ENCODE measurements around the gene CC2D1A. TPM values are rescaled to one million over a fixed set of nuclear protein-coding genes. Genes with fewer than 3 reads are reported as not detected.

CC2D1A gene
- total and polyA plus RNA-seq, 2 donors (not counting 1 experiment from before 2014, with no cell fraction given): 34.3 to 47.2 TPM

- no peak overlapping the region for H3K9ac ChIP-seq (ENCODE audit: low read length)
- H4K20me1 ChIP-seq (ENCODE audit: control insufficient read depth, insufficient read depth, low read length, poor library complexity, severe bottlenecking): no peaks in the 10 kb centered on the region
- intact Hi-C loops (cut with micrococcal nuclease): no loop called here
- no peak for TF ChIP-seq CTCF (IDR thresholded peaks at IDR 0.05)
- peaks cover 12 to 13% of the 10 kb centered on the region in 2 donors for H3K4me1 ChIP-seq (ENCODE audit: control insufficient read depth in 2 of 2, insufficient read depth in 2 of 2, low read length in 2 of 2)
- peak; percentile 30 for DNase-seq
- ATAC-seq (ENCODE audit: low read depth): no peak
- peaks cover 7% of the 10 kb centered on the region for H3K4me1 Mint-ChIP-seq
- peaks cover 19% of the 10 kb centered on the region for H3K27me3 Mint-ChIP-seq
- WGBS (ENCODE audit: insufficient coverage): 75% methylated on average over 30 of the region's 35 CpGs
- no peaks in the 10 kb centered on the region for H3K9me3 Mint-ChIP-seq (ENCODE audit: insufficient read depth)
- no peak overlapping the region for H3K4me3 ChIP-seq (ENCODE audit: control extremely low read depth in 1 of 5, extremely low read depth in 1 of 5, insufficient read depth in 1 of 5, low read depth in 2 of 5, low read length in 4 of 5)
- no peak overlapping the region for H3K27ac Mint-ChIP-seq
- H2AFZ ChIP-seq (ENCODE audit: insufficient read depth, low read depth, low read length, poor library complexity, severe bottlenecking): no peak overlapping the region
- ChIA-PET CTCF (no interaction called here), POLR2A (no interaction called here)
- H3K27me3 ChIP-seq (replicated peaks in 1 of 4; ENCODE audit: control extremely low read depth in 1 of 4, control insufficient read depth in 3 of 4, insufficient read depth in 4 of 4, low read length in 3 of 4): peaks cover 0 to 50% (median 2%) of the 10 kb centered on the region in 4 experiments
- H3K27ac ChIP-seq (ENCODE audit: low read length in 2 of 2): no peak overlapping the region
- no peak overlapping the region for H3K4me2 ChIP-seq (replicated peaks; ENCODE audit: low read depth, low read length, poor library complexity, severe bottlenecking)
- H3K4me3 Mint-ChIP-seq: peak overlapping the region; percentile 29
- H3K79me2 ChIP-seq (ENCODE audit: control insufficient read depth, insufficient read depth, low read length): no peaks in the 10 kb centered on the region
- no peaks in the 10 kb centered on the region for H3K36me3 ChIP-seq (replicated peaks in 1 of 2; ENCODE audit: control extremely low read depth in 1 of 2, control insufficient read depth in 1 of 2, extremely low read depth in 1 of 2, insufficient read depth in 2 of 2, low read length in 1 of 2)
- H3K9me3 ChIP-seq (ENCODE audit: control extremely low read depth in 1 of 3, control insufficient read depth in 2 of 3, insufficient read depth in 1 of 3, low read length in 2 of 3): peaks cover 0 to 4% (median 0%) of the 10 kb centered on the region in 3 donors
Observed at GRCh38 chr19:13873834-13874515, 32.0 kb upstream of the CC2D1A start.

GRCh38 chr19:13875824-13876223 is 30.2 kb upstream of the CC2D1A start:
- no peak for TF ChIP-seq EZH2 (IDR thresholded peaks at IDR 0.05; ENCODE audit: borderline replicate concordance, insufficient read depth, low read depth, low read length, poor library complexity, severe bottlenecking)
- TF ChIP-seq CTCF (IDR thresholded peaks at IDR 0.05): no peak
- ATAC-seq (ENCODE audit: low read depth) (no peak), DNase-seq (no peak)
- CTCF ChIA-PET: interaction anchor here (1.0 to 9.3 kb wide), 3 partner anchors 91 to 195 kb away, joined by 3 to 92 read pairs (median 5); partner anchors contain the start of gene MISP3
- Mint-ChIP-seq H3K4me3 (no peak overlapping the region), H3K27ac (no peak overlapping the region), H3K9me3 (ENCODE audit: insufficient read depth) (no peaks in the 10 kb centered on the region), H3K27me3 (peaks cover 10% of the 10 kb centered on the region), H3K4me1 (peaks cover 16% of the 10 kb centered on the region)
- peaks cover 19 to 26% of the 10 kb centered on the region in 2 donors for H3K4me1 ChIP-seq (ENCODE audit: control insufficient read depth in 2 of 2, insufficient read depth in 2 of 2, low read length in 2 of 2)
- H3K27me3 ChIP-seq (replicated peaks in 1 of 4; ENCODE audit: control extremely low read depth in 1 of 4, control insufficient read depth in 3 of 4, insufficient read depth in 4 of 4, low read length in 3 of 4): peaks cover 0 to 38% (median 2%) of the 10 kb centered on the region in 4 experiments
- H3K4me2 ChIP-seq (replicated peaks; ENCODE audit: low read depth, low read length, poor library complexity, severe bottlenecking): no peak overlapping the region
- no CpG with 5 or more reads among the region's 5 CpGs for WGBS (ENCODE audit: insufficient coverage)
- no peak overlapping the region for H3K9ac ChIP-seq (ENCODE audit: low read length)
- no peak overlapping the region for H2AFZ ChIP-seq (ENCODE audit: insufficient read depth, low read depth, low read length, poor library complexity, severe bottlenecking)
- no peak overlapping the region for H3K4me3 ChIP-seq (ENCODE audit: control extremely low read depth in 1 of 5, extremely low read depth in 1 of 5, insufficient read depth in 1 of 5, low read depth in 2 of 5, low read length in 4 of 5)
- H4K20me1 ChIP-seq (ENCODE audit: control insufficient read depth, insufficient read depth, low read length, poor library complexity, severe bottlenecking): no peaks in the 10 kb centered on the region
- no peak overlapping the region for H3K27ac ChIP-seq (ENCODE audit: low read length in 2 of 2)
- no peaks in the 10 kb centered on the region for H3K79me2 ChIP-seq (ENCODE audit: control insufficient read depth, insufficient read depth, low read length)
- H3K9me3 ChIP-seq (ENCODE audit: control extremely low read depth in 1 of 3, control insufficient read depth in 2 of 3, insufficient read depth in 1 of 3, low read length in 2 of 3): peaks cover 0 to 4% (median 0%) of the 10 kb centered on the region in 3 donors
- intact Hi-C loops (cut with micrococcal nuclease): no loop called here
- POLR2A ChIA-PET: interaction anchor here (0.5 kb wide), 1 partner anchor 252 kb away, joined by 3 read pairs; no protein-coding TSS in a partner anchor
- H3K36me3 ChIP-seq (replicated peaks in 1 of 2; ENCODE audit: control extremely low read depth in 1 of 2, control insufficient read depth in 1 of 2, extremely low read depth in 1 of 2, insufficient read depth in 2 of 2, low read length in 1 of 2): no peaks in the 10 kb centered on the region

All from B cell (primary cell).